ENCODE data around the gene GALNS. TPM values are rescaled to one million over a fixed set of nuclear protein-coding genes. Genes with fewer than 3 reads are reported as not detected.
A peak's percentile ranks its signal among the peaks of the same experiment; 100 is the strongest.

GALNS gene, protein sequence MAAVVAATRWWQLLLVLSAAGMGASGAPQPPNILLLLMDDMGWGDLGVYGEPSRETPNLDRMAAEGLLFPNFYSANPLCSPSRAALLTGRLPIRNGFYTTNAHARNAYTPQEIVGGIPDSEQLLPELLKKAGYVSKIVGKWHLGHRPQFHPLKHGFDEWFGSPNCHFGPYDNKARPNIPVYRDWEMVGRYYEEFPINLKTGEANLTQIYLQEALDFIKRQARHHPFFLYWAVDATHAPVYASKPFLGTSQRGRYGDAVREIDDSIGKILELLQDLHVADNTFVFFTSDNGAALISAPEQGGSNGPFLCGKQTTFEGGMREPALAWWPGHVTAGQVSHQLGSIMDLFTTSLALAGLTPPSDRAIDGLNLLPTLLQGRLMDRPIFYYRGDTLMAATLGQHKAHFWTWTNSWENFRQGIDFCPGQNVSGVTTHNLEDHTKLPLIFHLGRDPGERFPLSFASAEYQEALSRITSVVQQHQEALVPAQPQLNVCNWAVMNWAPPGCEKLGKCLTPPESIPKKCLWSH
- 13.9 and 15.3 TPM in 2 replicates for total RNA-seq (2014; rRNA removed; shearing (Covaris generic))

GRCh38 chr16:88856828-88857727 is at the start of gene GALNS, which contains the start of gene TRAPPC2L:
GALNS (minus strand) TSS chr16:88856947; CDS start chr16:88856877, 70 bp downstream.
TRAPPC2L (plus strand) TSS chr16:88857127; CDS start chr16:88857151, 24 bp downstream.
- Histone ChIP-seq H3K36me3 (peaks cover 35% of the 10 kb centered on the region), H3K27ac (peak within 1 kb of the TSS; percentile 40), H3K27me3 (replicated peaks) (no peaks in the 10 kb centered on the region), H3K4me3 (peak within 1 kb of the TSS; percentile 80), H3K4me1 (replicated peaks) (peaks cover 30% of the 10 kb centered on the region), H3K9me3 (replicated peaks) (no peaks in the 10 kb centered on the region)
- DNase-seq (ENCODE audit: low read depth in 1 of 2, low spot score in 2 of 2): peak; percentile 93 to 98

GRCh38 chr16:88906020-88906419 is 49.3 kb upstream of the GALNS start:
- Histone ChIP-seq H3K36me3 (no peaks in the 10 kb centered on the region), H3K4me3 (no peak overlapping the region), H3K4me1 (replicated peaks) (no peaks in the 10 kb centered on the region), H3K27ac (no peak overlapping the region), H3K9me3 (replicated peaks) (no peaks in the 10 kb centered on the region), H3K27me3 (replicated peaks) (peaks cover 14% of the 10 kb centered on the region; the same call in 1 of the 2 replicates)
- DNase-seq (ENCODE audit: low read depth in 1 of 2, low spot score in 2 of 2): no peak

DNA sequence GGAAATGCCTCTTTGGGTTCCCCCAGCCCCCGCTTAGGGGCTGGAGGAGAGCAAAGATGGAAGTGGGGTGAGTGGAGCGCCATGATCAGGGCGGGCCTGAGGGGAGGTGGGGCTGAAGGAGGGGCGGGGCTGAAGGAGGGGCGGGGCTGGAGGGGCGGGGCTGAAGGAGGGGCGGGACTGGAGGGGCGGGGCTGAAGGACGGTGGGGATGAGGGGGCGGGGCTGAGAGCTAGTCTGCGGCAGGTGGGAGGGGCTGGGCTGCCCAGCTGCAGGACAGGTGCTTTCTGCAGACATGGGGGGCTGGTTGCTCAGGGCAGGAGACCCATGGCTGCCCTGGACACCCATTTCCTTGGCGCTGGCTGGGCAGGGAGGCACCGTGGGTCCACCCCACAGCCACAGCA is 48.8 kb upstream of the GALNS start:
- H3K36me3 ChIP-seq: no peaks in the 10 kb centered on the region
- H3K27ac ChIP-seq: no peak overlapping the region
- H3K4me3 ChIP-seq: no peak overlapping the region
- no peaks in the 10 kb centered on the region for H3K4me1 ChIP-seq (replicated peaks)
- no peaks in the 10 kb centered on the region for H3K9me3 ChIP-seq (replicated peaks)
- DNase-seq (ENCODE audit: low read depth in 1 of 2, low spot score in 2 of 2): no peak
- peaks cover 9% of the 10 kb centered on the region; the same call in 1 of the 2 replicates for H3K27me3 ChIP-seq (replicated peaks)

DNA sequence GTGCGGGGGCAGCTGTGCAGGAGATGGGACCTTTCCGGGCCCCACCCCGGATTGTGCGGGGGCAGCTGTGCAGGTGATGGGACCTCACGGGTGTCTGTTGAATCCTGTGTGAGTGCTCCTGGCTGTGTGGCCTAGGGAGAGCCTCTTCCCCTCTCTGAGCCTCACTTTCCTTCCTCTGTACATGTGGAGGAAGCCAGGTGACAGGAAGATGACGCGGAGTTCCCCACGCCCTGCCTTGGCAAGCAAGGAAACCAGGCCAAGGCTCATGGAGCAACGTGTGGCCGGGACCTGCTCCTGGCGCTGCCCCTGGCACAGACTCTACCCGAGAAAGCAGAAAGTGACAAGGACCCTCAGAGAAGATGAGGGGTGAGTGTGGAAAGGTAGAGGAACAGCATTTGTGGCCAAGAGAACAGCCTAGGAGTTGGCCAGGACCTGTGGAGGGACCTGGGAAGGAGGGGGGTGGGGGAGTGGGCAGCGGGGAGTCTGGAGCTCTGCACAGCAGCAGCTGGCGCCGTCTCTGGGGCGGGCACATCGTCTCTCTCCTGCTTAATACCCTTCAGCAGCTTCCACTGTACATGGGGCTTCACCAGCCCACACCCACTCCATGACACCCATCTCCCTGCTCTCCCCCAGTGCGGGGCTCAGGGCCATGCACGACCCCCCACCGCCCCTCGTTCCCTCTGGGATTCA is 48.1 kb upstream of the GALNS start:
- no peak for DNase-seq (ENCODE audit: low read depth in 1 of 2, low spot score in 2 of 2)
- Histone ChIP-seq H3K27ac (no peak overlapping the region), H3K36me3 (no peaks in the 10 kb centered on the region), H3K4me1 (replicated peaks) (no peaks in the 10 kb centered on the region), H3K27me3 (replicated peaks) (peaks cover 3% of the 10 kb centered on the region; the same call in 1 of the 2 replicates), H3K9me3 (replicated peaks) (no peaks in the 10 kb centered on the region), H3K4me3 (no peak overlapping the region)

- Histone ChIP-seq H3K27ac (no peak overlapping the region), H3K27me3 (replicated peaks) (peaks cover 2% of the 10 kb centered on the region; the same call in 1 of the 2 replicates), H3K4me3 (no peak overlapping the region), H3K9me3 (replicated peaks) (no peaks in the 10 kb centered on the region), H3K36me3 (no peaks in the 10 kb centered on the region), H3K4me1 (replicated peaks) (no peaks in the 10 kb centered on the region)
- no peak for DNase-seq (ENCODE audit: low read depth in 1 of 2, low spot score in 2 of 2)
Measured at GRCh38 chr16:88903267-88903666, 46.5 kb upstream of the GALNS start.

GRCh38 chr16:88902744-88903143 is 46.0 kb upstream of the GALNS start:
- Histone ChIP-seq H3K36me3 (no peaks in the 10 kb centered on the region), H3K4me3 (no peak overlapping the region), H3K9me3 (replicated peaks) (no peaks in the 10 kb centered on the region), H3K4me1 (replicated peaks) (no peaks in the 10 kb centered on the region), H3K27ac (no peak overlapping the region), H3K27me3 (replicated peaks) (peaks cover 7% of the 10 kb centered on the region)
- DNase-seq (ENCODE audit: low read depth in 1 of 2, low spot score in 2 of 2): no peak

- H3K36me3 ChIP-seq: no peaks in the 10 kb centered on the region
- no peak overlapping the region for H3K27ac ChIP-seq
- DNase-seq (ENCODE audit: low read depth in 1 of 2, low spot score in 2 of 2): no peak
- H3K4me3 ChIP-seq: no peak overlapping the region
- H3K9me3 ChIP-seq (replicated peaks): no peaks in the 10 kb centered on the region
- H3K4me1 ChIP-seq (replicated peaks): no peaks in the 10 kb centered on the region
- peaks cover 9% of the 10 kb centered on the region for H3K27me3 ChIP-seq (replicated peaks)
Measured at GRCh38 chr16:88901718-88902337, 45.1 kb upstream of the GALNS start.

GRCh38 chr16:88900662-88901052 is 43.9 kb upstream of the GALNS start:
- Histone ChIP-seq H3K36me3 (no peaks in the 10 kb centered on the region), H3K4me3 (no peak overlapping the region), H3K4me1 (replicated peaks) (no peaks in the 10 kb centered on the region), H3K9me3 (replicated peaks) (no peaks in the 10 kb centered on the region), H3K27me3 (replicated peaks) (peaks cover 9% of the 10 kb centered on the region), H3K27ac (no peak overlapping the region)
- no peak for DNase-seq (ENCODE audit: low read depth in 1 of 2, low spot score in 2 of 2)

- Histone ChIP-seq H3K4me3 (no peak overlapping the region), H3K9me3 (replicated peaks) (no peaks in the 10 kb centered on the region), H3K4me1 (replicated peaks) (no peaks in the 10 kb centered on the region), H3K27me3 (replicated peaks) (peaks cover 9% of the 10 kb centered on the region), H3K36me3 (no peaks in the 10 kb centered on the region), H3K27ac (no peak overlapping the region)
- DNase-seq (ENCODE audit: low read depth in 1 of 2, low spot score in 2 of 2): no peak
Measured at GRCh38 chr16:88899901-88900661, 43.3 kb upstream of the GALNS start.

DNA sequence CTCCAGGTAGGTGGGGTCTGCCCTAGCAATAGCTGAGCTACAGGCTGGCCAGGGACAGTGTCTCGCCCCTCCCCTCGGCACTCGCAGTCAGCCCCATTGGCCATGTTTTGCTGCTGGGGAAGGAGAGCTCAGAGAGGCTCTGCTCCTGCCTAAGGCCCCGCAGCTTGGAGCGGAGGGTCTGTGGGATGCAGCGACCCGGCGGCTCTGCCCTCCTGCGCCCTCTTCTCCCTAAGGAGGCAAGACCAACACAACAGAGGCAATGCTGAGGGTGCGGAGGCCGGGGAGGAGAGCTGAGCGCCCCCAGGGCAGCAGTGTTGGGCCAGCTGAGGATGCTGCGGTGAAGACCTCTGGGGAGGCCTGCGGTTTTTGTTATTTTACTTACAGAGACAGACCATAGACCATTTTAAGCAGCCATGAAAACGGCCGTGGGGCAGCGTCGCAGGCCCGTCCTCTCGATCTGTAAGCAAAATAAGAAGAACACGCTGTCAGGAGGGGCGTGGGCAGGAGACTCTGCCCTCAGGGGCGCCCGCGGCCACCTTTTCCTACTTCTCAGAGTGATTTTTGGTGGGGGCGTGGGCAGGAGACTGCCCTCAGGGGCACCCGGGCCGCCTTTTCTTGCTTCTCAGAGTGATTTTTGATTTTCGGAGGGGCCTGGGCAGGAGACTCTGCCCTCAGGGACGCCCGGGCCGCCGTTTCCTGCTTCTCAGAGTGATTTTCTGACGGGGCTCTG is 41.1 kb upstream of the GALNS start:
- no peak overlapping the region for H3K4me3 ChIP-seq
- peaks cover 9% of the 10 kb centered on the region for H3K27me3 ChIP-seq (replicated peaks)
- no peaks in the 10 kb centered on the region for H3K36me3 ChIP-seq
- DNase-seq (ENCODE audit: low read depth in 1 of 2, low spot score in 2 of 2): no peak
- H3K27ac ChIP-seq: no peak overlapping the region
- no peaks in the 10 kb centered on the region for H3K9me3 ChIP-seq (replicated peaks)
- H3K4me1 ChIP-seq (replicated peaks): no peaks in the 10 kb centered on the region

GRCh38 chr16:88896238-88897070 is 39.7 kb upstream of the GALNS start:
- Histone ChIP-seq H3K9me3 (replicated peaks) (no peaks in the 10 kb centered on the region), H3K36me3 (no peaks in the 10 kb centered on the region), H3K27me3 (replicated peaks) (peaks cover 9% of the 10 kb centered on the region), H3K4me3 (no peak overlapping the region), H3K4me1 (replicated peaks) (no peaks in the 10 kb centered on the region), H3K27ac (no peak overlapping the region)
- no peak for DNase-seq (ENCODE audit: low read depth in 1 of 2, low spot score in 2 of 2)

Data from SJSA1 (cell line).